ENCODE data around the gene RBM44.
"Not testable (repeated sequence)": the region's sequence is repeated elsewhere in the genome, so short reads cannot be mapped to it uniquely, and the experiment has no call there.

GRCh38 chr2:237848940-237849339 is 50.4 kb downstream of the RBM44 start:
- TF ChIP-seq CTCF, POLR2AphosphoS5, POLR2A (IDR thresholded peaks at IDR 0.05): not testable (repeated sequence)

Measured in breast epithelium (tissue), 3 donors.